ENCODE measurements around the gene GPR83. TPM values are rescaled to one million over a fixed set of nuclear protein-coding genes. Genes with fewer than 3 reads are reported as not detected.

GPR83 gene
- polyA plus RNA-seq, 2 of the 4 experiments (the other 2 are of a cell fraction) = 0.06 to 0.09 TPM

DNA sequence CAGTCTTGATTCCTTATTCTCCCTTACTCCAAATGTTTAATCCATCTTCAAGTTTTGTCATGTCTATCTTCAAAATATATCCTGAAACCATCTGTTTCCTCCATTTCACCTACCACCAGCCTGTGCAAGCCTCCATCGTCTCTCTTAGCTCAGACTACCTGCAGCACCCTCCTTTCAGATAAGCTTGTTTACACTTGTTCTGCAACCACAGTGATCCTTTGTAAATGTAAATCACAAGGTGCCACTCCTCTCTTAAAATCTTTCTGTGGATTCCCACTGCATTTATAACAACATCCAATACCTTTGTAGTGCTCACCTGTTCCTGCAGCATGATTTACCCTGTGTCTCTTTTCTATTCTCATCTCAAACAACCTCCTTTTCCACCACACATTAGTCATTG, 31.8 kb upstream of the GPR83 start:
- ATAC-seq (no peak), DNase-seq (ENCODE audit: low read depth in 1 of 2, low spot score in 1 of 2) (no peak), FAIRE-seq (no peak)
- Histone ChIP-seq H3K9me3 (no peaks in the 10 kb centered on the region), H3K4me3 (no peak overlapping the region), H3K27ac (no peak overlapping the region), H3K4me2 (no peak overlapping the region), H3K4me1 (no peaks in the 10 kb centered on the region)
- ChIA-PET POLR2A (no interaction called here), CTCF (no interaction called here)
- TF ChIP-seq PHF8 (IDR thresholded peaks at IDR 0.05; ENCODE audit: borderline replicate concordance, low read depth) (no peak), RFX5 (IDR thresholded peaks at IDR 0.05) (no peak), FOSL2 (IDR thresholded peaks at IDR 0.05) (no peak), FOSL2 (CRISPR knock-in tag; IDR thresholded peaks at IDR 0.05) (no peak), FOXS1 (CRISPR knock-in tag; IDR thresholded peaks at IDR 0.05) (no peak), NR3C1 (IDR thresholded peaks at IDR 0.05) (no peak), EHF (CRISPR knock-in tag; IDR thresholded peaks at IDR 0.05) (no peak), NFE2L2 (conservative IDR thresholded peaks at IDR 0.05; ENCODE audit: low read length) (no peak), EHMT2 (IDR thresholded peaks at IDR 0.05; ENCODE audit: low read depth) (no peak), JUNB (IDR thresholded peaks at IDR 0.05) (no peak), KDM5A (IDR thresholded peaks at IDR 0.05) (no peak), CHD4 (IDR thresholded peaks at IDR 0.05; ENCODE audit: borderline replicate concordance) (no peak)
- 87% methylated on average over 1 of the region's 1 CpG for WGBS (ENCODE audit: missing lambda C conversion rate)

DNA sequence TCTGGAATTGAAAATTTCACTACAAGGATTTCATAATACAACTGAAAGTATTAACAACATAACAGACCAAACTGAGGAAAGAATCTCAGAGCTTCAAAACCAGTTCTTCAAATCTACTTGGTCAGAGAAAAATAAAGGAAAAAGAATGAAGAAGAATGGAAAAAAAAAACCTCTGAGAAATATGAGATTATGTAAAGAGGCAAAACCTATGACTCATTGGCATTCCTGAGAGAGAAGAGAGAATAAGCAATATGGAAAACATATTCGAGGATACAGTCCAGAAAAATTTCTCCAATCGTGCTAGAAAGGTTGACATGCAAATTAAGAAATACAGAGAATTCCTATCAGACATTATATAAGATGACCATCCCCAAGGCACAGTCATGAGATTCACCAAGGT, 23.4 kb upstream of the GPR83 start:
- ATAC-seq (no peak), FAIRE-seq (no peak), DNase-seq (ENCODE audit: low read depth in 1 of 2, low spot score in 1 of 2) (no peak)
- ChIA-PET POLR2A (no interaction called here), CTCF (interaction anchor here (0.9 kb wide), 1 partner anchor 253 kb away, joined by 3 read pairs; no protein-coding TSS in a partner anchor)
- no peak overlapping the region for H3K4me2 ChIP-seq
- H3K9me3 ChIP-seq = no peaks in the 10 kb centered on the region
- WGBS (ENCODE audit: missing lambda C conversion rate) = 72% methylated on average over 2 of the region's 2 CpGs
- TF ChIP-seq, protein P1, sequence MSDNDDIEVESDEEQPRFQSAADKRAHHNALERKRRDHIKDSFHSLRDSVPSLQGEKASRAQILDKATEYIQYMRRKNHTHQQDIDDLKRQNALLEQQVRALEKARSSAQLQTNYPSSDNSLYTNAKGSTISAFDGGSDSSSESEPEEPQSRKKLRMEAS (IDR thresholded peaks at IDR 0.05) = no peak
- TF ChIP-seq FOSL2 (IDR thresholded peaks at IDR 0.05) (no peak), FOSL2 (CRISPR knock-in tag; IDR thresholded peaks at IDR 0.05) (peak; percentile 31; the same call in 1 of the 2 replicates), ZSCAN20 (CRISPR knock-in tag; IDR thresholded peaks at IDR 0.05) (no peak), FOXS1 (CRISPR knock-in tag; IDR thresholded peaks at IDR 0.05) (no peak)
- TF ChIP-seq, protein P2, sequence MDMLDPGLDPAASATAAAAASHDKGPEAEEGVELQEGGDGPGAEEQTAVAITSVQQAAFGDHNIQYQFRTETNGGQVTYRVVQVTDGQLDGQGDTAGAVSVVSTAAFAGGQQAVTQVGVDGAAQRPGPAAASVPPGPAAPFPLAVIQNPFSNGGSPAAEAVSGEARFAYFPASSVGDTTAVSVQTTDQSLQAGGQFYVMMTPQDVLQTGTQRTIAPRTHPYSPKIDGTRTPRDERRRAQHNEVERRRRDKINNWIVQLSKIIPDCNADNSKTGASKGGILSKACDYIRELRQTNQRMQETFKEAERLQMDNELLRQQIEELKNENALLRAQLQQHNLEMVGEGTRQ (IDR thresholded peaks at IDR 0.05) = no peak
- no peak overlapping the region for H3K27ac ChIP-seq
- H3K4me3 ChIP-seq = no peak overlapping the region
- H3K4me1 ChIP-seq = 0 out of 3 replicates have a peak, but pooled peaks cover 6% of the 10 kb centered on the region

DNA sequence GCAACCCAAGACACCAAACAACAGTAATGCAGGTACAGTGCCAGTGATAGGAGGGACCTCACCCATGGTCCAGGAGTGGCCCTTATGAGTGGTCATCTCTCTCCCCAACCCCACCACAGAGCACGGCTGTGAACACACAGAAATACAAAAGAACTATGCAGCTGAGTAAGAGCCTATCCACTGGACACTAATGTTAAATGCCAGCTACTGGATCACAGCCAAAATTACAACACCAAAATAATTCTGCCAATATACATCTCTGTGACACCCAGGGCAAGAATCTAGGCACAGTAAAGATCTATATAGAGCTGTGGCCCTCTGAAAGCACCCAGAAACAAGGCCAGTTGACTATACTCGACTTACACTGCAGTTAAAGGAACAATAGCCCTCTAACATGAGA, 22.8 kb upstream of the GPR83 start:
- TF ChIP-seq, protein P2 (IDR thresholded peaks at IDR 0.05) = no peak
- TF ChIP-seq NR3C1 (IDR thresholded peaks at IDR 0.05) = no peak
- TF ChIP-seq, protein P3, sequence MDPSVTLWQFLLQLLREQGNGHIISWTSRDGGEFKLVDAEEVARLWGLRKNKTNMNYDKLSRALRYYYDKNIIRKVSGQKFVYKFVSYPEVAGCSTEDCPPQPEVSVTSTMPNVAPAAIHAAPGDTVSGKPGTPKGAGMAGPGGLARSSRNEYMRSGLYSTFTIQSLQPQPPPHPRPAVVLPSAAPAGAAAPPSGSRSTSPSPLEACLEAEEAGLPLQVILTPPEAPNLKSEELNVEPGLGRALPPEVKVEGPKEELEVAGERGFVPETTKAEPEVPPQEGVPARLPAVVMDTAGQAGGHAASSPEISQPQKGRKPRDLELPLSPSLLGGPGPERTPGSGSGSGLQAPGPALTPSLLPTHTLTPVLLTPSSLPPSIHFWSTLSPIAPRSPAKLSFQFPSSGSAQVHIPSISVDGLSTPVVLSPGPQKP (IDR thresholded peaks at IDR 0.05; ENCODE audit: low read depth, low read length) = no peak
- no peak for TF ChIP-seq CBX8 (IDR thresholded peaks at IDR 0.05)
- TF ChIP-seq ZC3H11A (IDR thresholded peaks at IDR 0.05) = no peak
- TF ChIP-seq RFX5 (IDR thresholded peaks at IDR 0.05) = no peak
- TF ChIP-seq EP300 (IDR thresholded peaks at IDR 0.05) = no peak
- no peak for TF ChIP-seq MAFK (IDR thresholded peaks at IDR 0.05; ENCODE audit: partially characterized antibody)
- TF ChIP-seq FOSL2 (IDR thresholded peaks at IDR 0.05) = no peak
- no peak for TF ChIP-seq FOSL2 (CRISPR knock-in tag; IDR thresholded peaks at IDR 0.05)
- TF ChIP-seq HOXA7 (CRISPR knock-in tag; IDR thresholded peaks at IDR 0.05) = no peak
- no peak for TF ChIP-seq POLR2A (IDR thresholded peaks at IDR 0.05; ENCODE audit: low read length)
- no peak for TF ChIP-seq SREBF2 (IDR thresholded peaks at IDR 0.05)
- TF ChIP-seq FOXS1 (CRISPR knock-in tag; IDR thresholded peaks at IDR 0.05) = no peak
- Histone ChIP-seq H3K27ac (no peak overlapping the region), H3K9me3 (no peaks in the 10 kb centered on the region), H3K4me1 (0 out of 3 replicates have a peak, but pooled peaks cover 6% of the 10 kb centered on the region), H3K4me3 (no peak overlapping the region), H3K4me2 (no peak overlapping the region)
- no peak for DNase-seq (ENCODE audit: low read depth in 1 of 2, low spot score in 1 of 2)
- WGBS (ENCODE audit: missing lambda C conversion rate) = 31% methylated on average over 2 of the region's 2 CpGs
- CTCF ChIA-PET = interaction anchor here (0.9 to 1.3 kb wide), 2 partner anchors 253 to 529 kb away, joined by 3 read pairs; no protein-coding TSS in a partner anchor
- POLR2A ChIA-PET = no interaction called here
- no peak for ATAC-seq
- FAIRE-seq = no peak

Measured in A549 (cell line).